ENCODE measurements around the gene HMCN1.

HMCN1 gene

DNA sequence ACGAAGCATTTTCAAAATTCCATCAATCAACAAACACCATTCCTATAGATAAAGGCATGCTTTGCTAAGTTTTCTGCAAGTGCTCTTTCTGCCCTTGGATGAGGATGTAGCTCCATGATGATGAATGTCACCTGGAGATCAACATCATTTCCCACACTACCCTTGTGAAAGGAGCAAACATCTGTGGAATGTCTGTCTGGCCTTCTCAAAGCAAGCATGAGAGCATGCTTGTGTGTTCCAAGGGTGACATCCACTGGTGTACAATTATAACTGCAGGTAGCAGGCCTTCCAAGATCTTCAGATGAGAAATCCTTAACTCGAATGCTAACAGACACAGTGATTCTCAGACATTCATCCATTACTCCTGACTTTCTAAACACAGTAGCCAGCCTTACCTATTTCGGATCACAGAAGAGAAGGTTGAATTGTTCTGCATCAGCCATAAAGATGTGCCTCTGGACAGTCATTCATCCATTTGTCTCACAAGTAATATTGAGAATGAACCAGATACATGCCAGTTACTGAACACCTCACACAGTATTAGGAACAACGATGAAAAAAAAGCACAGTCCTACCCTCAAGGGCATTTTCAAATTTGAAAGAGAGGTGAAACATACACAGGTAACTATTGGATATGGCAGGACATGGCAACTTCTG is 478.5 kb downstream of the HMCN1 start:
- DNase-seq = peak; percentile 51

DNA sequence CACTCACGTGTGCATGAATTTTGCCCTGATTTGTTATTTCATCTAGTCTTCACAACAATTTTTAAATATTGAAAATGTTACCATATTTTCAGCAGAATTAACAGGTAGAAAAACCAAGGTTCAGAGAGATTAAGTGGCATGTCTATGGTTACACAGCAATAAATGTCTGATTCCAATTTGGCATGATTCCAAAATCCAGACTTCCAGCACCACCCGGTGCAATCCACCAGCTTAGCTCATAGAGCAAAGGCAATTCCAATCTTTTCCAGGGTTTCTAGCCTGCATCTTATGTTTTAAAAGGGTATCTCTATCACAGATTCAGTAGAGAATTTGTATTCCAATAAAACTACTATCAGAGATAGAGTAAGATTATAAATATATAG is 479.0 kb downstream of the HMCN1 start:
- DNase-seq = no peak

- DNase-seq = no peak
Measured at GRCh38 chr1:186214791-186215190, 480.6 kb downstream of the HMCN1 start.

DNA sequence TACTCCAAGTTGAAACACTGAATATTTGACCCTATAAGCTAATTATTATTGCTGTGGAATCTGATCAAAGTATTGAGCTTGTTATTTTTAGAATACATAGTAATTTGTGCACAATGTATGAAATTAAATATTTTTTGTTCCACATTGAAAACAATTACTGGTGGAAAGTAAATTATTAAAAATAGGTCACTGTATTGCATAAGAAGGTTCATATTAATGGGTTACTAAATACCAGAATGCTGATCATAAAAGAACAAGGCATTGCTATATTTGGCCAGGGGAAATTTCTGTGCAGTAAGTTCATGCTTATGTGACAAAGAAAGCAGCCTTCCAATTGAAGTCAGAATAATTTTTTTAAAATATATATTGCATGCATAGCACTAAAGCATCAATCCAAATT is 481.4 kb downstream of the HMCN1 start:
- DNase-seq = no peak

DNA sequence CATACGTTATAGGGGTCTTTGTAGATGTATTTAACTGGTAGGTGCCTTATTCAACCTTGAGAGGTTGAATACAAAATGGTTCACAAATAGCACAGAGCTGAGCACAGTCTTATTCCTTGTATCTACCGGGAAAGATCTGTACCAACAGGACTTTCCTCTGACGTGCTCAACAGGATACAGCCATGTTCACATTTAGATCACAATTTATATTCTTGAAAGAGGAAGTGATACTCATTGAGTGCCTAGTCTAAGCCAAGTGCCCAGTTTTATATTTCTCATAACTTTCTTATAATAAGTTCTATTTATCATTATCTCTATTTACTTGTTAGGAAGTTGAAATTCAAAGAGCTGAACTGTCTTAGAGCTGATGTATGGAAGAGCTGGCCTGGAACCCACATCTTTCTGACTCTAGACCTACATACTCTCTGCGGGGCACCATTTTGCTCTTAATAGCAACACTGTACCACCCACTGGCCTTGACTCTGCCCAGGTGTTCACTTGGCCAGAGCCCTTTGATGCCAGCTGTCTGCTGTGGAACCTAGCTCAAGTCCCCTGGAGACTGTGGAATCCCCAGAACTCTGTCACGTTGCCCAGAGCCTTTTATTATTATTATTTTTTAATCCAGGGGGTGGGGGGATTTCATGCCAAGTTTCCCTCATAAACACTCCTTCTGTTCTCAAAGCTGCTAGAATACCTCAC is 484.6 kb downstream of the HMCN1 start:
- no peak for DNase-seq

DNA sequence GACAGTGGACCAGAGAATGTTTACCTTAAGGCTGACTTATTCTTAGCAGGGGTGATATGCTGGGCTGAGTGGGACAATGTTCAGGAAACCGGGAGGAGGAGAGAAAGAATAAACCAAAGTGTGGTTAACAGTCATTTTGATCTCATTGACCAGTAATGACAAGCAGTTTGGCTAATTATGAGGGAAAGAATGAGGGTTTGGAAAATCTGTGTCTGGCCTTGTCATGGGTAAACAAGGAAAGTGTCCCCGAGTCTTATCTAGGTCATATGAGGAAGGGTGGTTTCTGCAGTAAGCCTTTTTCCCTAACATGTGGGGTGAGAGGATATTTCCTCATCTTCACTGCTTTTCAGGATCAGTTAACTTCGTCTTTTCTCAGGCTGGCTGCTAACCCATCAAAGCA is 485.9 kb downstream of the HMCN1 start:
- DNase-seq = no peak

DNA sequence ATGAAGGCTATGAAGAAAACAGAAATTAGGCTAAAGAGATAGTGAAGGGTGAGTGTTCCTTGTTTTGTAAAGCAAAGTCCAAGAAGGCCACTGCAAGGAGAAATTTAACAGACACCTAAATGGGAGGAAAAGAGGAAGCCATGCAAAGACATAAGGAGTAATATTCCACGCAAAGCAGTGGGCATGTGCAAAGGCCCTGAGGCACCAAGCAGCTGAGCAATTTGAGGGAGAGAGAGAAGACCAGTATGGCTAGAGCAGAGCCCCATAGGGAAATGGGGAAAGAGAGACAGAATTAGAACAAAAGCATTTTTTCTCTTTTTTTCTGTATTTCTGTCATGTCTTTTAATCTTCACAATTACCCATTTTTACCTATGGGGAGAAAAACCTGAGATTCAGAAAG is 486.7 kb downstream of the HMCN1 start:
- DNase-seq = no peak

DNA sequence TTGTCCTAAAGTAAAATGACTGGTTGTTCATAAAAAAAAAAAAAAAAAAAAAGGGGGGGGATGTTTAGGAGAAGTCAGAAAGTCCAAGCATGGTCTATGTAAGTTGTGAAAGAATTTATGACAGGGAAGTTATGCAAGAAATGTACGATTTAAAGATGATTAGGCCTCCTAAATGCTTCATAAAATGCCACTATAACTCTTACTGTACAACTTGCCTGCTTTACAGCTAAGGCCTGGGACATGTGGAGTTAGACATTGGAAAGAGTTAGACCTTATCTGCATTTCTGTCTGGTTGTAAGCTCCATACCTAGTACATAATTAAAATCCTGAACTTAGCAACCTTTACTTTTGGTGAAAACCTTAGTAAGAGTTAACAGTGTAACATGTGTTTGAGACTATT is 490.9 kb downstream of the HMCN1 start:
- DNase-seq = no peak

DNA sequence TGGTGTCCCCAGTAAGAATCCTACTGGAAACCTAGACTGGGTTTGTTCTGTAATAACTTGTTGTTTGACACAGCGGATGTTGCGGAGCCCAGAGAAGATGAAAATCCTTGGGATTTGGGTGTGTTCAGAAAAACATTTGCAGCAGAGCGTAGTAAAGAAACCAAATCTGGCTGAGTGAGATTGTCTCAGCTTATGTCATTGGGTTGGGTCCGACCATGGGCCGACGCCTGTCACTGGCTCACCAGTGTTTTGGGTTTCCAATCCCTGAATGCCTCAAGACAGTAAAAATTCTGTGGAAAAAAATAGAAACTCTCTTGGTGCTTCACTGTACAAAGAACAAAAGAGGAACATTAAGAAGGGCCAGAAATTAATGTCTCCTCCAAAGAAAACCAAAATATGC is 494.6 kb downstream of the HMCN1 start:
- no peak for DNase-seq

- DNase-seq = no peak
Measured at GRCh38 chr1:186231861-186232436, 497.8 kb downstream of the HMCN1 start.

GRCh38 chr1:186234976-186235686 is 500.9 kb downstream of the HMCN1 start:
- no peak for DNase-seq

DNA sequence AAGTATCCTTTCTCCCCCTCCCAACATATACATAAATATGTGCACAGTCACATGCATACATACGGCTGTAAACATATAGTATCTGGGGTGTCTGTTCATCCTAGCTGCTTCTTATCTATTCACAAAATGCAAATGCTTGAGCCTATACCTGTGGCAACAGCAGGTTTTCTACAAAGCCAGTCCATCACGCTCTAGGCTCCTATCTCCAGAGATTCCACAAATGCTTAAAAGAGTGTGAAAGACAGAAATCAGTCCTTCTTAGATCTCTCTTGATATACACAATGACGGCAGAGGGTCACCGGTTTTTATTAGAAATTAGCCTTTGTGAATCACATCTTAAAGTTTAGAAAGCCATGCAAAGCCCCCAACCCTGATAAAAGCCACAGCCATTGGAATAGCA is 501.5 kb downstream of the HMCN1 start:
- DNase-seq = no peak

- no peak for DNase-seq
Measured at GRCh38 chr1:186236921-186237320, 502.7 kb downstream of the HMCN1 start.

- DNase-seq = no peak
Measured at GRCh38 chr1:186239171-186239570, 505.0 kb downstream of the HMCN1 start.

DNA sequence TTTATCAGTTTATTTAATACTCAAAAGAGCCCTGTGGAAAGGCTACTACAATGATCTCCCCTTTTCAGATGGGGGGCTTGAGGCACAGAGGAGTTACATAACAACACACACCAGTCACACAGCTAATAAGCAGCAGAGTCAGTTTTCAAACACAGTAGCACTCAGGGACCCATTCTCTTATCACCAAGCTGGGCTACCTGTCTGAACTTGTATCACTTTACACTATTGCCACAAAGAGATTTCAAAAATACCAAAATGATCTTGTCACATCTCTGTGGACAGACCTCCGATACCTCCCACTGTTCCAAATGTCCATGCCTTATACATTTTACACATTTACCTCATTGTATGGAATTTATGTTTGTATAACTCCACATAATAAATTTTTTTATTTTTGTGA is 506.2 kb downstream of the HMCN1 start:
- no peak for DNase-seq

Measured in DMS 273 treated with DMSO at 0.1 percent for 48 hours (cell line).